K562 (cell line): ENCODE results near the gene RHOBTB3. TPM values are rescaled to one million over a fixed set of nuclear protein-coding genes. Genes with fewer than 3 reads are reported as not detected.

Source experiments
- BACH1 ChIP-seq: fragments of 200-800 bp; sonication (Bioruptor generic); IDR thresholded peaks from 2 replicates; pipeline ENCODE4 v1.6.1; 2016; ENCODE audit warnings: missing genetic modification characterization, missing compliant biosample characterization
- ELF2 ChIP-seq: fragments of 250-450 bp; sonication (Bioruptor Pico); IDR thresholded peaks from 2 replicates; pipeline ENCODE4 v1.5.0; 2021; ENCODE audit warnings: mild to moderate bottlenecking
- ETV1 ChIP-seq: fragments of 450-650 bp; conservative IDR thresholded peaks from 2 replicates; pipeline ENCODE4 v1.6.1; 2016; ENCODE audit warnings: missing genetic modification characterization, control low read depth, low read depth, missing compliant biosample characterization
- HEY1 ChIP-seq: fragments of 250-450 bp; sonication (Bioruptor Pico); IDR thresholded peaks from 2 replicates; pipeline ENCODE4 v1.5.0; 2020; ENCODE audit warnings: mild to moderate bottlenecking, moderate library complexity, borderline replicate concordance
- HINFP ChIP-seq: fragments of 450-650 bp; conservative IDR thresholded peaks from 2 replicates; pipeline ENCODE4 v1.6.1; 2016; ENCODE audit warnings: missing genetic modification characterization, low read depth, mild to moderate bottlenecking, control low read depth, missing compliant biosample characterization
- HNRNPL ChIP-seq: fragments of 200-400 bp; formaldehyde crosslinking; IDR thresholded peaks from 2 replicates; pipeline ENCODE4 v1.6.1; 2017; ENCODE audit warnings: low read depth, mild to moderate bottlenecking, low read length
- MAX ChIP-seq: sonication (generic); formaldehyde crosslinking; IDR thresholded peaks from 2 replicates; pipeline ENCODE4 v1.9.0; 2022; ENCODE audit warnings: mild to moderate bottlenecking, missing genetic modification reagents
- MNT ChIP-seq, 2 experiments: fragments of 450-650 bp; conservative IDR thresholded peaks; 2 replicates each; pipeline ENCODE4 v1.6.1; 2017; ENCODE audit warnings: mild to moderate bottlenecking in 2 of 2, moderate library complexity in 2 of 2
- NFE2L1 ChIP-seq: fragments of 450-650 bp; IDR thresholded peaks from 2 replicates; pipeline ENCODE4 v1.6.1; 2016; ENCODE audit warnings: missing genetic modification characterization, low read depth, mild to moderate bottlenecking, missing compliant biosample characterization, moderate library complexity, borderline replicate concordance
- REST ChIP-seq, 2 experiments: fragments of 450-650 bp; formaldehyde crosslinking in 1 of 2; IDR thresholded peaks; 2 replicates each; pipeline versions ENCODE4 v1.4.0 to v1.6.1; 2014 to 2020; ENCODE audit warnings: mild to moderate bottlenecking in 2 of 2, borderline replicate concordance in 1 of 2, low read depth in 1 of 2
- SREBF2 ChIP-seq: sonication (generic); formaldehyde crosslinking; IDR thresholded peaks from 2 replicates; pipeline ENCODE4 v1.4.0; 2020; ENCODE audit warnings: mild to moderate bottlenecking, missing genetic modification reagents
- SRSF3 ChIP-seq: fragments of 200-400 bp; formaldehyde crosslinking; IDR thresholded peaks from 2 replicates; pipeline ENCODE4 v1.6.1; 2016; ENCODE audit warnings: mild to moderate bottlenecking, low read length, moderate library complexity; ENCODE audit not compliant: insufficient read depth
- ZBTB26 ChIP-seq: fragments of 450-650 bp; formaldehyde crosslinking; IDR thresholded peaks from 2 replicates; pipeline ENCODE4 v1.4.0; 2022; ENCODE audit warnings: missing genetic modification characterization
- ZEB2 ChIP-seq: fragments of 450-650 bp; IDR thresholded peaks from 2 replicates; pipeline ENCODE4 v1.6.1; 2016
- polyA plus RNA-seq, 8 experiments: library from polyadenylated mRNA; depleted of rRNA in 4 of 8; stranded (reverse) in 5 of 8; unstranded in 3 of 8; fragments of >200 nt; fragmentation: Nextera tagmentation in 2 of 8; fragmentation: Illumina TruSeq in 1 of 8; extraction: Ambion mirVana in 2 of 8; extraction: Trizol in 1 of 8; gene quantifications; 2 replicates each; pipeline versions ENCODE4 v1.2.1 to v1.2.3, GENCODE V29; 2011 to 2014; ENCODE audit warnings: inconsistent platforms in 1 of 8, missing spikeins in 1 of 8
- total RNA-seq, 7 experiments: library from RNA; depleted of rRNA in 6 of 7; stranded (reverse); fragments of >200 nt in 6 of 7; fragmentation: Illumina TruSeq in 2 of 7; extraction: Trizol in 2 of 7; gene quantifications; 2 replicates each; pipeline versions ENCODE4 v1.2.1 to v1.2.3, GENCODE V29; 2011 to 2021; ENCODE audit warnings: low replicate concordance in 1 of 7

The RHOBTB3 gene
- total and polyA plus RNA-seq, 9 of the 15 experiments (the other 6 are each of a cell fraction or from before 2014, with no cell fraction given): 39.7 to 143 (median 115) TPM

GRCh38 chr5:95728494-95729114 is 2.5 kb upstream of the RHOBTB3 start (continued):
- TF ChIP-seq ZBTB26 (CRISPR knock-in tag) (peak; percentile 99), BACH1 (peak; percentile 100), SRSF3 (no peak), ELF2 (peak; percentile 95), ETV1 (tag) (peak; percentile 98), ZEB2 (no peak), HINFP (peak; percentile 98), HNRNPL (no peak), NFE2L1 (tag) (peak; percentile 97), REST (IDR thresholded peaks at IDR 0.05; ENCODE audit: borderline replicate concordance) (peak; percentile 90), REST (CRISPR knock-in tag; IDR thresholded peaks at IDR 0.05; ENCODE audit: low read depth) (peak; percentile 92), SREBF2 (CRISPR knock-in tag) (no peak), HEY1 (CRISPR knock-in tag) (peak; percentile 98), MAX (no peak), MNT (conservative IDR thresholded peaks at IDR 0.05) (no peak; a peak in 1 of 4 replicates)
